Activated T-cell treated with anti-CD3 and anti-CD28 coated beads for 1 hour (primary cell): Measurements from ENCODE around the gene PTH2.
"Not testable (repeated sequence)": the region's sequence is repeated elsewhere in the genome, so short reads cannot be mapped to it uniquely, and the experiment has no call there.

Source experiments
- DNase-seq: peaks from one replicate; pipeline ENCODE4 v3.0.0-alpha.2; 2020; ENCODE audit warnings: low read depth

Gene PTH2

DNA sequence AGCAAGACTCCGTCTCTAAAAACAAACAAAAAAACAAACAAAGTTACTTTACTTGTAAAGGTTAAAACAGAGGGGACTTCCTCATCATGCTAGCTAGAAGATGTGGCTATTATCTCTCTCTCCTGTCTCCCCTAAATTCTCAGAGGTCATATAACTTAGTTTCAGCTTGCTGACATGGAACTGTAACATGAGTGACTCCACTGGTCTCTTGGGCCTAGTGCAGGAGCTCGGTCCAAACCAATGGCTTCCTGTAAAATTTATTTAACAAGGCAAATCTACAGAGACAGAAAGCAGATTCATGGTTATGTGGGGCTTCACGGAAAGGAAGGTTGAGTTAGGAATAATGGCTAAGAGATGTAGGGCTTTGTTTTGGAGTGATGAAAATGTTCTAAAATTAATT lies 44.7 kb downstream of the PTH2 start:
- DNase-seq: no peak

DNA sequence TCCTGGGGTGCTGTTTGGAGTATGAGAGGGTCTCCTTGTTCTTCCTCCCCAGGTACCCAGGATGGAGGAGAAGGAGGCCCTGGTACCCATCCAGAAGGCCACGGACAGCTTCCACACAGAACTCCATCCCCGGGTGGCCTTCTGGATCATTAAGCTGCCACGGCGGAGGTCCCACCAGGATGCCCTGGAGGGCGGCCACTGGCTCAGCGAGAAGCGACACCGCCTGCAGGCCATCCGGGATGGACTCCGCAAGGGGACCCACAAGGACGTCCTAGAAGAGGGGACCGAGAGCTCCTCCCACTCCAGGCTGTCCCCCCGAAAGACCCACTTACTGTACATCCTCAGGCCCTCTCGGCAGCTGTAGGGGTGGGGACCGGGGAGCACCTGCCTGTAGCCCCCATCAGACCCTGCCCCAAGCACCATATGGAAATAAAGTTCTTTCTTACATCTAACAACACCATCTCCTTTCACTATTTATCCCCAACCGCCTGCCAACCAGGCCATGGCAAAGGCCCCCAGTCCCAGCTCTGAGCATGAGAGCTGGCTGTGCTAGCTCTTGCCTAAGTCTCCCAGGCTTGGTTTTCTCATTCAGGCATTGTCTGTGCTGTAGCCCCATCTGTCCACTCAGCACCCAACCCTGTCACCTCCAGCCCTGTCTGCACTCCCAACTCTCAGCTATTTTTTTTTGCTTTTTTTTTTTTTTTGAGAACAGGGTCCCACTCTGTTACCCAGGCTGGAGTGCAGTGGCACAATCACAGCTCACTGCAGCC lies 48.4 kb downstream of the PTH2 start:
- DNase-seq: no peak

DNA sequence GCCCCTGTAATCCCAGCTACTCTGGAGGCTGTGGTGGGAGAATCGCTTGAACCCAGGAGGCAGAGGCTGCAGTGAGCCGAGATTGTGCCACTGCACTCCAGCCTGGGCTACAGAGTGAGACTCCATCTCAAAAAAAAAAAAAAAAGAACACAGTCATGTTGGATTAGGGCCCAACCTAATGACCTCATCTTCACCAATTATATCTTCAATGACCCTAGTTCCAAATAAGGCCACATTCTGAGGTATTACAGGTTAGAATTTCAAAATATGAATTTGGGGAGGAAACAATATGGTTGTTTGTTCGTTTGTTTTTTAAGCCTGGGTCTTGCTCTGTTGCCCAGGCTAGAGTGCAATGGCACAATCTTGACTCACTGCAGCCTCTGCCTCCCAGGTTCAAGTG lies 50.1 kb downstream of the PTH2 start:
- DNase-seq: not testable (repeated sequence)
